Head of caudate nucleus (tissue), 42 donors: Measurements from ENCODE around the gene TNIK.
"Not testable (repeated sequence)": the region's sequence is repeated elsewhere in the genome, so short reads cannot be mapped to it uniquely, and the experiment has no call there.

ENCODE experiments used
- DNase-seq, 42 donors: peaks; one replicate each; pipeline versions ENCODE4 v3.0.0 to v3.0.0-alpha.2; 2020 to 2021; ENCODE audit warnings: mixed read lengths in 7 of 42
- intact Hi-C: fragments of 100-400 bp; cut with DNase I; formaldehyde crosslinking; loops from one replicate; pipeline ENCODE4 v1.15.0; 2022

Gene TNIK

GRCh38 chr3:171453180-171453886 is 6.9 kb downstream of the TNIK start:
- intact Hi-C loops, result loop anchor here (10.0 kb wide), 2 partner anchors 59 to 129 kb away; no protein-coding TSS in a partner anchor
- DNase-seq, result peak in 31 of 42 donors; percentile 11 to 83 (median 48)

- intact Hi-C loops, result loop anchor here (10.0 kb wide), 2 partner anchors 58 to 128 kb away; no protein-coding TSS in a partner anchor
- DNase-seq, result no peak
Measured at GRCh38 chr3:171452328-171452727, 7.9 kb downstream of the TNIK start.

GRCh38 chr3:171451915-171452314 is 8.3 kb downstream of the TNIK start:
- intact Hi-C loops, result loop anchor here (10.0 kb wide), 2 partner anchors 57 to 127 kb away; no protein-coding TSS in a partner anchor
- no peak for DNase-seq

GRCh38 chr3:171447579-171447891 is 12.7 kb downstream of the TNIK start:
- intact Hi-C loops, DNase-seq: not testable (repeated sequence)

GRCh38 chr3:171446801-171447578 is 13.2 kb downstream of the TNIK start:
- DNase-seq, result no peak
- intact Hi-C loops, result no loop called here

- no peak for DNase-seq
- intact Hi-C loops, result no loop called here
Measured at GRCh38 chr3:171446301-171446700, 13.9 kb downstream of the TNIK start.

- intact Hi-C loops, result no loop called here
- DNase-seq, result no peak
Measured at GRCh38 chr3:171445620-171446204, 14.5 kb downstream of the TNIK start.

- no peak for DNase-seq
- intact Hi-C loops, result no loop called here
Measured at GRCh38 chr3:171444001-171444690, 16.1 kb downstream of the TNIK start.

GRCh38 chr3:171443211-171443957 is 16.8 kb downstream of the TNIK start:
- intact Hi-C loops, result no loop called here
- no peak for DNase-seq

GRCh38 chr3:171442184-171442583 is 18.0 kb downstream of the TNIK start:
- DNase-seq, result no peak
- intact Hi-C loops, result no loop called here

- intact Hi-C loops, result no loop called here
- DNase-seq, result no peak
Measured at GRCh38 chr3:171441381-171441780, 18.8 kb downstream of the TNIK start.

- intact Hi-C loops, result no loop called here
- DNase-seq, result no peak
Measured at GRCh38 chr3:171439996-171440395, 20.2 kb downstream of the TNIK start.

- intact Hi-C loops, result no loop called here
- no peak for DNase-seq
Measured at GRCh38 chr3:171437115-171437756, 23.0 kb downstream of the TNIK start.

GRCh38 chr3:171436380-171436779 is 23.8 kb downstream of the TNIK start:
- DNase-seq, result no peak
- intact Hi-C loops, result no loop called here

GRCh38 chr3:171435757-171436156 is 24.4 kb downstream of the TNIK start:
- intact Hi-C loops, result no loop called here
- no peak for DNase-seq

- intact Hi-C loops, result no loop called here
- DNase-seq, result no peak
Measured at GRCh38 chr3:171435143-171435542, 25.1 kb downstream of the TNIK start.

GRCh38 chr3:171432548-171432947 is 27.7 kb downstream of the TNIK start:
- intact Hi-C loops, result no loop called here

GRCh38 chr3:171431550-171431949 is 28.7 kb downstream of the TNIK start:
- no peak for DNase-seq
- intact Hi-C loops, result no loop called here

More at GRCh38 chr3:171432548-171432947, 27.7 kb downstream of the TNIK start:
- DNase-seq, result no peak
